ENCODE data around the gene GGCX. TPM values are rescaled to one million over a fixed set of nuclear protein-coding genes. Genes with fewer than 3 reads are reported as not detected.

Gene GGCX
- total and polyA plus RNA-seq, 9 of the 15 experiments (the other 6 are each of a cell fraction or from before 2014, with no cell fraction given) = 14.4 to 47.1 (median 28.1) TPM

DNA sequence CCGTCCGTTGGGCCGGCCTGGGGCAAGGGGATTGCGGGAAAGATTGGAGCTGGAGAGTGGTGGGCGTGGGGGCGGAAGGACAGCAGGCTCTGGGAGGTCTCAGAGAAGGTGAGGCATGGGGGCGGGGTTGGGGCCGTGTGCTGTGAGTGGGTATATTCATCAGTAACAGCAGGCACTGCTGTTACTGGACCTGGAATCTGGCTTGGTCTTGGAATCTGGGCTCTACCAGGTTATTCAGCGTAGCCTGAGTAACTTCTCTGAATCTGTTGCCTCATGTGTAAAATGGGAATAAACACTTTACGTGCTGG lies 34.7 kb upstream of the GGCX start (continued):
- TF ChIP-seq, protein P1, sequence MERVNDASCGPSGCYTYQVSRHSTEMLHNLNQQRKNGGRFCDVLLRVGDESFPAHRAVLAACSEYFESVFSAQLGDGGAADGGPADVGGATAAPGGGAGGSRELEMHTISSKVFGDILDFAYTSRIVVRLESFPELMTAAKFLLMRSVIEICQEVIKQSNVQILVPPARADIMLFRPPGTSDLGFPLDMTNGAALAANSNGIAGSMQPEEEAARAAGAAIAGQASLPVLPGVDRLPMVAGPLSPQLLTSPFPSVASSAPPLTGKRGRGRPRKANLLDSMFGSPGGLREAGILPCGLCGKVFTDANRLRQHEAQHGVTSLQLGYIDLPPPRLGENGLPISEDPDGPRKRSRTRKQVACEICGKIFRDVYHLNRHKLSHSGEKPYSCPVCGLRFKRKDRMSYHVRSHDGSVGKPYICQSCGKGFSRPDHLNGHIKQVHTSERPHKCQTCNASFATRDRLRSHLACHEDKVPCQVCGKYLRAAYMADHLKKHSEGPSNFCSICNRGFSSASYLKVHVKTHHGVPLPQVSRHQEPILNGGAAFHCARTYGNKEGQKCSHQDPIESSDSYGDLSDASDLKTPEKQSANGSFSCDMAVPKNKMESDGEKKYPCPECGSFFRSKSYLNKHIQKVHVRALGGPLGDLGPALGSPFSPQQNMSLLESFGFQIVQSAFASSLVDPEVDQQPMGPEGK (CRISPR knock-in tag; IDR thresholded peaks at IDR 0.05; ENCODE audit: borderline replicate concordance) = no peak
- TF ChIP-seq MEIS2 (IDR thresholded peaks at IDR 0.05; ENCODE audit: partially characterized antibody) (no peak), MCM7 (IDR thresholded peaks at IDR 0.05) (no peak), SIN3A (IDR thresholded peaks at IDR 0.05; ENCODE audit: borderline replicate concordance in 2 of 2, control insufficient read depth in 1 of 2, low read depth in 2 of 2, low read length in 2 of 2) (0 out of 4 replicates have a peak, but pooled peaks of 1 of the 2 experiments have one; percentile 6), EGR1 (conservative IDR thresholded peaks at IDR 0.05) (peak; percentile 72), KDM1A (IDR thresholded peaks at IDR 0.05) (peak in 1 of 2 experiments; percentile 32; a peak in 1 of 4 replicates), POLR3A (IDR thresholded peaks at IDR 0.05; ENCODE audit: borderline replicate concordance, extremely low read depth, insufficient read depth, insufficient read length) (no peak), PURB (CRISPR knock-in tag; IDR thresholded peaks at IDR 0.05; ENCODE audit: low read depth) (no peak), EP400 (IDR thresholded peaks at IDR 0.05) (0 out of 2 replicates have a peak, but pooled peaks have one; percentile 9)

Measured in K562 (cell line).